Stomach (tissue), 9 donors: ENCODE data around the gene SMC1B. TPM values are rescaled to one million over a fixed set of nuclear protein-coding genes. Genes with fewer than 3 reads are reported as not detected.

ENCODE experiments used
- DNase-seq, 2 donors: peaks; one replicate each; pipeline versions ENCODE4 v3.0.0 to v3.0.0-alpha.2; 2013 to 2019
- H3K27ac ChIP-seq, 5 donors: fragments of 200-600 bp in 4 of 5; sonication (generic) in 4 of 5; one replicate each; pipeline ENCODE4 v1.5.1; 2013 to 2019; ENCODE audit warnings: mild to moderate bottlenecking in 1 of 5, moderate library complexity in 1 of 5
- H3K27me3 ChIP-seq, 3 donors: fragments of 200-600 bp; sonication (generic); one replicate each; pipeline ENCODE4 v1.5.1; 2017 to 2019; ENCODE audit warnings: mixed run types in 1 of 3
- H3K36me3 ChIP-seq, 4 donors: fragments of 200-600 bp; sonication (generic); 1 replicate in 3 of 4; 2 replicates in 1 of 4; pipeline ENCODE4 v1.5.1; 2016 to 2019
- H3K4me1 ChIP-seq, 4 donors: fragments of 200-600 bp; sonication (generic); one replicate each; pipeline ENCODE4 v1.5.1; 2016 to 2019
- H3K4me3 ChIP-seq, 4 donors: fragments of 200-600 bp; sonication (generic) in 3 of 4; one replicate each; pipeline ENCODE4 v1.5.1; 2016 to 2019; ENCODE audit warnings: mild to moderate bottlenecking in 1 of 4
- H3K9me3 ChIP-seq, 4 donors: fragments of 200-600 bp; sonication (generic); one replicate each; pipeline ENCODE4 v1.5.1; 2016 to 2019
- CTCF ChIP-seq, 7 experiments: fragments of 450-650 bp in 4 of 7; fragments of 200-600 bp in 3 of 7; sonication (generic) in 3 of 7; IDR thresholded peaks; one replicate each; pipeline ENCODE4 v1.5.1; 2016 to 2019; ENCODE audit warnings: antibody characterized with exemption in 7 of 7, control low read depth in 2 of 7, mild to moderate bottlenecking in 1 of 7
- EP300 ChIP-seq: sonication (generic); formaldehyde crosslinking; IDR thresholded peaks from one replicate; pipeline ENCODE4 v1.6.1; 2017; ENCODE audit warnings: antibody characterized with exemption
- POLR2A ChIP-seq, 4 donors: fragments of 450-650 bp; IDR thresholded peaks; one replicate each; pipeline ENCODE4 v1.6.1; 2016; ENCODE audit warnings: antibody characterized with exemption in 4 of 4, control low read depth in 2 of 4, mild to moderate bottlenecking in 1 of 4, moderate library complexity in 1 of 4
- POLR2AphosphoS5 ChIP-seq, 3 donors: sonication (generic); formaldehyde crosslinking; IDR thresholded peaks; one replicate each; pipeline ENCODE4 v1.6.1; 2016; ENCODE audit warnings: antibody characterized with exemption in 3 of 3
- WGBS, 5 donors: extraction: QIAGEN DNeasy Blood & Tissue Kit in 3 of 5; methylation state at CpG; one replicate each; pipeline versions ENCODE4 v1.1.5 to v1.1.7; 2013 to 2018; 5-methylcytosine and 5-hydroxymethylcytosine counted together
- intact Hi-C: fragments of 100-400 bp; cut with DNase I; formaldehyde crosslinking; loops from one replicate; pipeline ENCODE4 v1.15.1; 2023; ENCODE audit warnings: low total_unique reads
- polyA plus RNA-seq, 3 donors: library from polyadenylated mRNA; stranded (reverse); fragments of 200-250 nt; gene quantifications; one replicate each; pipeline ENCODE4 v1.2.3, GENCODE V29; 2013
- total RNA-seq, 5 donors: library from RNA; depleted of rRNA; stranded (reverse); fragments of >200 nt; gene quantifications; one replicate each; pipeline versions ENCODE4 v1.1.0 to v1.2.3, GENCODE V29; 2014 to 2016
- donor health status: healthy with polysubstance abuse.
- donor health status: Bipolar disorder and iron deficiency.
- donor health status: healthy.

The SMC1B gene
- total and polyA plus RNA-seq, 8 donors = 0.05 TPM; not detected in 7

GRCh38 chr22:45343143-45343542 is 70.3 kb downstream of the SMC1B start:
- no peak for DNase-seq
- Histone ChIP-seq H3K9me3 (no peaks in the 10 kb centered on the region), H3K36me3 (peaks cover 15 to 77% (median 59%) of the 10 kb centered on the region in 4 donors), H3K4me3 (no peak overlapping the region), H3K27me3 (no peaks in the 10 kb centered on the region), H3K27ac (no peak overlapping the region), H3K4me1 (no peaks in the 10 kb centered on the region)
- WGBS, 5 donors = 91 to 96% (median 93%) methylated on average over 8 of the region's 8 CpGs
- intact Hi-C loops = no loop called here
- no peak for TF ChIP-seq POLR2A (IDR thresholded peaks at IDR 0.05)
- TF ChIP-seq CTCF (IDR thresholded peaks at IDR 0.05) = no peak
- no peak for TF ChIP-seq POLR2AphosphoS5 (IDR thresholded peaks at IDR 0.05)
- no peak for TF ChIP-seq EP300

- H3K4me3 ChIP-seq = no peak overlapping the region
- no peak overlapping the region for H3K27ac ChIP-seq
- 57 to 77% (median 69%) methylated on average over 6 of the region's 6 CpGs for WGBS, 5 donors
- no peaks in the 10 kb centered on the region for H3K27me3 ChIP-seq
- no peaks in the 10 kb centered on the region for H3K9me3 ChIP-seq
- intact Hi-C loops = no loop called here
- H3K4me1 ChIP-seq = peaks cover 11 to 15% (median 13%) of the 10 kb centered on the region in 4 donors
- TF ChIP-seq EP300 (no peak), POLR2AphosphoS5 (IDR thresholded peaks at IDR 0.05) (no peak), CTCF (IDR thresholded peaks at IDR 0.05) (no peak), POLR2A (IDR thresholded peaks at IDR 0.05) (no peak)
- H3K36me3 ChIP-seq = peaks cover 15 to 80% (median 62%) of the 10 kb centered on the region in 4 donors
- DNase-seq = peak in 1 of 2 donors; percentile 29
These were observed 71.9 kb downstream of the SMC1B start for GRCh38 chr22:45341498-45341897.

GRCh38 chr22:45340323-45340722 is 73.1 kb downstream of the SMC1B start:
- Histone ChIP-seq H3K27me3 (no peaks in the 10 kb centered on the region), H3K36me3 (peaks cover 15 to 75% (median 68%) of the 10 kb centered on the region in 4 donors), H3K4me3 (no peak overlapping the region), H3K27ac (no peak overlapping the region), H3K4me1 (peaks cover 16 to 27% (median 21%) of the 10 kb centered on the region in 4 donors), H3K9me3 (no peaks in the 10 kb centered on the region)
- intact Hi-C loops = no loop called here
- 85 to 90% (median 87%) methylated on average over 8 of the region's 8 CpGs for WGBS, 5 donors
- no peak for DNase-seq
- TF ChIP-seq POLR2AphosphoS5 (IDR thresholded peaks at IDR 0.05) = no peak
- no peak for TF ChIP-seq POLR2A (IDR thresholded peaks at IDR 0.05)
- TF ChIP-seq CTCF (IDR thresholded peaks at IDR 0.05) = no peak
- TF ChIP-seq EP300 = no peak

GRCh38 chr22:45338795-45339194 is 74.6 kb downstream of the SMC1B start:
- Histone ChIP-seq H3K4me1 (peaks cover 16 to 32% (median 23%) of the 10 kb centered on the region in 4 donors), H3K4me3 (no peak overlapping the region), H3K27ac (no peak overlapping the region), H3K9me3 (no peaks in the 10 kb centered on the region), H3K36me3 (peaks cover 15 to 89% (median 80%) of the 10 kb centered on the region in 4 donors), H3K27me3 (no peaks in the 10 kb centered on the region)
- 90 to 97% (median 93%) methylated on average over 7 of the region's 7 CpGs for WGBS, 5 donors
- no peak for TF ChIP-seq CTCF (IDR thresholded peaks at IDR 0.05)
- no peak for TF ChIP-seq EP300
- intact Hi-C loops = no loop called here
- no peak for DNase-seq
